Left ventricle myocardium inferior (tissue), 1 donor: ENCODE data around the gene SLC35D1. TPM values are rescaled to one million over a fixed set of nuclear protein-coding genes. Genes with fewer than 3 reads are reported as not detected.

ENCODE experiments used
- DNase-seq: peaks from one replicate; pipeline ENCODE4 v3.0.0-alpha.2; 2020
- H3K27ac ChIP-seq: fragments of 200-600 bp; replicated peaks from 2 replicates; pipeline ENCODE4 v1.8.0; 2021
- H3K27me3 ChIP-seq: fragments of 200-600 bp; 2 replicates; pipeline ENCODE4 v1.8.0; 2021; ENCODE audit warnings: low read depth
- H3K36me3 ChIP-seq: fragments of 200-600 bp; 2 replicates; pipeline ENCODE4 v1.8.0; 2021
- H3K4me1 ChIP-seq: fragments of 200-600 bp; 2 replicates; pipeline ENCODE4 v1.8.0; 2021
- H3K4me3 ChIP-seq: fragments of 200-600 bp; 2 replicates; pipeline ENCODE4 v1.8.0; 2021; ENCODE audit warnings: mild to moderate bottlenecking, moderate library complexity
- H3K9me3 ChIP-seq: fragments of 200-600 bp; replicated peaks from 2 replicates; pipeline ENCODE4 v1.8.0; 2021
- intact Hi-C: fragments of 100-400 bp; cut with micrococcal nuclease; formaldehyde crosslinking; loops from one replicate; pipeline ENCODE4 v1.11.0; 2022
- total RNA-seq: library from RNA; stranded (reverse); fragmentation: NEBNext Ultra II Directional; extraction: Animal tissue kit (Norgen Biotek cat#: 25700); gene quantifications from one replicate; pipeline ENCODE4 v1.2.1, GENCODE V29; 2021
- TF ChIP-seq, protein P1 (sequence below): fragments of 200-600 bp; IDR thresholded peaks from 2 replicates; pipeline ENCODE4 v1.8.0; 2021; ENCODE audit warnings: antibody characterized with exemption, mild to moderate bottlenecking, borderline replicate concordance
- donor health status: DM: no; HTN: yes; CAD: no; lungs with severe emphysema.

SLC35D1 gene
- total RNA-seq, 1 donor from 2014 or later: 2.6 TPM

DNA sequence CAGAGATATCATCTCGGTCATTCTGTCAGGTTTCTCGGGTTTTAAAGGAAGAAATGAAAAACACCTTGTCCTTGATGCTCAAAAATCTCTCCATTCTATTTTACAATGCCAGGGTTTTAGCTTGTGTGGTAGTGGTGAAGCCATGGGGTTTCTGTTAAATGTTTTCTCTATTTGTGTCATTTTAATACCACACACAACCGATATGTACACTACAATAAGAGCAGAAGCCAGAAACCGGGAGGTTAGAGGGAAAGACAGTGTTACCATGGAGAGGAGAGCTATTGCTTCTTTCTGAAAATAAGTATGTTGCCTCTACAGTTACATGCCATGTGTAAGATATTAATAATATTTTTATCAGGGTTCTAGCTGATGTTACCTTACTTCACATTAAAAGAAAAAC, 2.8 kb downstream of the SLC35D1 start:
- Histone ChIP-seq H3K27ac (no peak overlapping the region), H3K9me3 (no peaks in the 10 kb centered on the region), H3K4me1 (peaks cover 42% of the 10 kb centered on the region), H3K4me3 (no peak overlapping the region), H3K36me3 (peaks cover 49% of the 10 kb centered on the region), H3K27me3 (no peaks in the 10 kb centered on the region)
- intact Hi-C loops: no loop called here
- TF ChIP-seq, protein P1, sequence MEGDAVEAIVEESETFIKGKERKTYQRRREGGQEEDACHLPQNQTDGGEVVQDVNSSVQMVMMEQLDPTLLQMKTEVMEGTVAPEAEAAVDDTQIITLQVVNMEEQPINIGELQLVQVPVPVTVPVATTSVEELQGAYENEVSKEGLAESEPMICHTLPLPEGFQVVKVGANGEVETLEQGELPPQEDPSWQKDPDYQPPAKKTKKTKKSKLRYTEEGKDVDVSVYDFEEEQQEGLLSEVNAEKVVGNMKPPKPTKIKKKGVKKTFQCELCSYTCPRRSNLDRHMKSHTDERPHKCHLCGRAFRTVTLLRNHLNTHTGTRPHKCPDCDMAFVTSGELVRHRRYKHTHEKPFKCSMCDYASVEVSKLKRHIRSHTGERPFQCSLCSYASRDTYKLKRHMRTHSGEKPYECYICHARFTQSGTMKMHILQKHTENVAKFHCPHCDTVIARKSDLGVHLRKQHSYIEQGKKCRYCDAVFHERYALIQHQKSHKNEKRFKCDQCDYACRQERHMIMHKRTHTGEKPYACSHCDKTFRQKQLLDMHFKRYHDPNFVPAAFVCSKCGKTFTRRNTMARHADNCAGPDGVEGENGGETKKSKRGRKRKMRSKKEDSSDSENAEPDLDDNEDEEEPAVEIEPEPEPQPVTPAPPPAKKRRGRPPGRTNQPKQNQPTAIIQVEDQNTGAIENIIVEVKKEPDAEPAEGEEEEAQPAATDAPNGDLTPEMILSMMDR: no peak
- DNase-seq: no peak

DNA sequence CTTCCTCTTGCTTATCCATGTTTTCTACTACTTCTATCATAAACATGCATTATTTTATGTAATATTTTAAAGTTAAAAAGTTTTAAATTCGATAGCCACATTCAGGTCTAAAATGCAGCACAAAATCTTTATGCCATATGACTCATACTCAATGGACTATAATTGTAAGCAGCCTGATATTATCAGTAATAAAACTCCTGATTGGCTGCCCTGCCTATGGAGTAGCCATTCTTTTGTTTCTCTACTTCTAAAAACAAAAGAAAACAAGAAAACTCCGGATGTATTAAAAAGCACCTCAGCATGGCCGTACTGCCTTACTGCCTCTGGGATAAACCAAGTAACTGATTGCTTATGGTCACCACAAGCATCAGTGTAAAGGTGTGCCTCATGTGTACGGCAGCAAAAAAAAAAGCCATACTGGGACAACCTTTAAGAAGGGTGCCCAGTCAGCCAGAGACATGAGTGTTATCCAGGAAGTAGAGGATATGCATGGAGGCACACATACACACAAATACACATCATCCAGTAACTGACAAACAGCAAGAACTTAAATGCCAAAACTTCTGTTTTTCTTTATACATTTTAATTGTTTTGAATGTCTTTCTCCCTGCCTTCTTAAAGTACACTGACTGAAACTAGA, 9.2 kb downstream of the SLC35D1 start:
- Histone ChIP-seq H3K27ac (no peak overlapping the region), H3K9me3 (no peaks in the 10 kb centered on the region), H3K4me3 (no peak overlapping the region), H3K27me3 (no peaks in the 10 kb centered on the region), H3K4me1 (peaks cover 17% of the 10 kb centered on the region), H3K36me3 (peaks cover 96% of the 10 kb centered on the region)
- intact Hi-C loops: no loop called here
- no peak for DNase-seq
- TF ChIP-seq, protein P1: no peak

DNA sequence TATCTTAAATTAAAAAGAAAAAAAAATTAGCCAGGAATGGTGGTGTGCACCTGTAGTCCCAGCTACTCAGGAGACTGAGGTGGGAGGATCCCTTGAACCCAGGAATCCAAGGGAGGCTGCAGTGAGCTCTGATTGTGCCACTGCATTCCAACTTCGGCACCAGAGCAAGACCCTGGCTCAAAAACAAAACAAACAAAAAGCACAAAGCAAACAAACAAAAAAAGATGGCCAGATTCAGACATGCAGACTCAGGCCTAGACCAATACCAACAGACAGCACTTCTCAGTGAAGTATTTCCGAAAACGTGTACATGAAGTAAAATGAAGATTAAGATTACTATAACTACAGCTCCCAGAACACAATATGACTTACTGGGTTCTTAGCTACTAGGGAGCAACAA, 10.6 kb downstream of the SLC35D1 start:
- TF ChIP-seq, protein P1: no peak
- Histone ChIP-seq H3K36me3 (peaks cover 97% of the 10 kb centered on the region), H3K27me3 (no peaks in the 10 kb centered on the region), H3K4me3 (no peak overlapping the region), H3K9me3 (no peaks in the 10 kb centered on the region), H3K4me1 (peaks cover 17% of the 10 kb centered on the region), H3K27ac (no peak overlapping the region)
- intact Hi-C loops: no loop called here
- DNase-seq: no peak

DNA sequence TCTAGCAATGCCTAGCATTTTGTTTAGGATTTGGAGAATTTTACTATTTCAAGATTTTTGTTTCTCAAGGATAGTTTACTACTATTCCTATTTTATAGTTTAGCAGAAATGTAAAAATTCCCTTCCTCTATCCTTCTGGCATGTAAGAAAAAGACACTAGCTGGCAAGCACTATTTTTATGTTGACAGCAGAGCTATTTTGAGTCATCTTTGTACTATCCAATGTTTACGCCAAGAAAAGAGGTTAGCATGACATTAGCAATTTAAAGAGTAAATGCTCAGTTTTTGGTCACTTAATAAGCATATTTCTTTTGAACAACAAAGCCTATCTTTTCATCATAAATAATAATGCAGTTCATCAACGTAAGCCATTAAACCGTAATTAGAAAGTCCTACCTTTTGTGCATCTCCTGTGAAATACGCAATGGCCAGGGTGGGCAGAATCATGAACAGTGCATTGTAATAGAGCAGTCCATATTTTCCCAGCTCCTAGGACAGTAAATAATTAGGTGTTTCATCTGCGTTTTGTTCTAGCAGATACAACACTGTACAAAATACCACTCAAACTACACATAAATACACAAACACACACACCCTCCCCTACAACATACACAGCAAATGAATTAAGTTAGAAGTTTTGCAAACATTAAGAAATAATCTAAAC, 12.0 kb downstream of the SLC35D1 start:
- Histone ChIP-seq H3K27me3 (no peaks in the 10 kb centered on the region), H3K4me3 (no peak overlapping the region), H3K9me3 (no peaks in the 10 kb centered on the region), H3K36me3 (peaks cover 98% of the 10 kb centered on the region), H3K4me1 (peaks cover 17% of the 10 kb centered on the region), H3K27ac (no peak overlapping the region)
- TF ChIP-seq, protein P1: no peak
- DNase-seq: no peak
- intact Hi-C loops: no loop called here

DNA sequence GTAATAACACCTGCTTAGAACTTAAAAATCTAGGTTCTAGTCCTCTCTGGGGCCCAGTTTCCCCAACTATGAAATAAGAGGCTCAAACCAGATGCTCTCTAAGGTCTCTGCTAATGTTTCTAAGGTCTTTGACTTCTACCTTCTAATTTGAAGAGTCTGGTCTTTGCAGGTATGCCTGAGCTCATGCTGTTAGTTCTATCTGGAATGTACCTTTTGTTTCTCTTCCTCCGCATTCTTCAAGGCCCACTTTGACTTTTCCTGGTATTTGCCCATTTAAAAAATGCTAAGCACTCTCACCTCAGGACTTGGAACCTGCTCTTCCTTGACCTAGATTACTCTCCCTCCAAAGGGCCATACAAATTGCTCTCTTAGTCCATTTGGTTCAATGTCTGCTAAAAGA, 13.5 kb downstream of the SLC35D1 start:
- TF ChIP-seq, protein P1: no peak
- Histone ChIP-seq H3K4me1 (peaks cover 17% of the 10 kb centered on the region), H3K4me3 (no peak overlapping the region), H3K36me3 (peaks cover 95% of the 10 kb centered on the region), H3K9me3 (no peaks in the 10 kb centered on the region), H3K27ac (no peak overlapping the region), H3K27me3 (no peaks in the 10 kb centered on the region)
- DNase-seq: no peak
- intact Hi-C loops: no loop called here
